ENCODE results near the gene ITGB4. TPM values are rescaled to one million over a fixed set of nuclear protein-coding genes. Genes with fewer than 3 reads are reported as not detected.

The ITGB4 gene
- total RNA-seq, 1 donor from 2014 or later, result not detected

GRCh38 chr17:75762513-75763268 is 41.4 kb downstream of the ITGB4 start:
- Histone ChIP-seq H3K9me3 (ENCODE audit: low read depth) (no peaks in the 10 kb centered on the region), H3K27me3 (peaks cover 8% of the 10 kb centered on the region), H3K9ac (no peak overlapping the region), H3K4me2 (no peak overlapping the region), H3F3A (ENCODE audit: low read depth) (peaks cover 23% of the 10 kb centered on the region), H2AFZ (replicated peaks) (no peak overlapping the region), H3K36me3 (no peaks in the 10 kb centered on the region), H4K20me1 (ENCODE audit: low read depth) (no peaks in the 10 kb centered on the region), H3K4me1 (no peaks in the 10 kb centered on the region), H3K79me2 (ENCODE audit: low read depth) (no peaks in the 10 kb centered on the region), H3K27ac (no peak overlapping the region), H3K4me3 (no peak overlapping the region)
- H3K4me1 Mint-ChIP-seq, result peaks cover 8% of the 10 kb centered on the region
- peaks cover 8% of the 10 kb centered on the region for H3K27me3 Mint-ChIP-seq (ENCODE audit: insufficient read depth, low read depth)
- no peaks in the 10 kb centered on the region for H3K9me3 Mint-ChIP-seq
- no peak for DNase-seq (ENCODE audit: low spot score)
- TF ChIP-seq CTCF (IDR thresholded peaks at IDR 0.05), result no peak
- TF ChIP-seq EZH2phosphoT487 (IDR thresholded peaks at IDR 0.05), result no peak
- no peak for TF ChIP-seq EZH2 (IDR thresholded peaks at IDR 0.05)
- H3K36me3 Mint-ChIP-seq, result peaks cover 2% of the 10 kb centered on the region
- no peak overlapping the region for H3K27ac Mint-ChIP-seq
- peak overlapping the region; percentile 77 for H3K4me3 Mint-ChIP-seq

- no peak for TF ChIP-seq EZH2 (IDR thresholded peaks at IDR 0.05)
- no peak for TF ChIP-seq CTCF (IDR thresholded peaks at IDR 0.05)
- no peak for TF ChIP-seq EZH2phosphoT487 (IDR thresholded peaks at IDR 0.05)
- Mint-ChIP-seq H3K9me3 (no peaks in the 10 kb centered on the region), H3K4me3 (peak overlapping the region; percentile 52), H3K27ac (no peak overlapping the region), H3K27me3 (ENCODE audit: insufficient read depth, low read depth) (peaks cover 8% of the 10 kb centered on the region), H3K4me1 (peaks cover 8% of the 10 kb centered on the region), H3K36me3 (peaks cover 2% of the 10 kb centered on the region)
- no peak for DNase-seq (ENCODE audit: low spot score)
- no peak overlapping the region for H3K9ac ChIP-seq
- no peak overlapping the region for H3K4me2 ChIP-seq
- no peaks in the 10 kb centered on the region for H3K4me1 ChIP-seq
- H3K4me3 ChIP-seq, result no peak overlapping the region
- no peaks in the 10 kb centered on the region for H3K79me2 ChIP-seq (ENCODE audit: low read depth)
- H3F3A ChIP-seq (ENCODE audit: low read depth), result peaks cover 23% of the 10 kb centered on the region
- no peaks in the 10 kb centered on the region for H3K9me3 ChIP-seq (ENCODE audit: low read depth)
- no peaks in the 10 kb centered on the region for H3K36me3 ChIP-seq
- H2AFZ ChIP-seq (replicated peaks), result no peak overlapping the region
- H4K20me1 ChIP-seq (ENCODE audit: low read depth), result no peaks in the 10 kb centered on the region
- H3K27ac ChIP-seq, result no peak overlapping the region
- peaks cover 8% of the 10 kb centered on the region for H3K27me3 ChIP-seq
Observed at GRCh38 chr17:75763269-75763607, 42.0 kb downstream of the ITGB4 start.

GRCh38 chr17:75763613-75764416 is 42.6 kb downstream of the ITGB4 start:
- TF ChIP-seq EZH2 (IDR thresholded peaks at IDR 0.05) (no peak), CTCF (IDR thresholded peaks at IDR 0.05) (no peak), EZH2phosphoT487 (IDR thresholded peaks at IDR 0.05) (no peak)
- Histone ChIP-seq H3K4me2 (peak overlapping the region; percentile 80), H3K27me3 (peaks cover 8% of the 10 kb centered on the region), H3K9ac (no peak overlapping the region), H3K79me2 (ENCODE audit: low read depth) (no peaks in the 10 kb centered on the region), H3K4me1 (no peaks in the 10 kb centered on the region), H3K36me3 (no peaks in the 10 kb centered on the region), H2AFZ (replicated peaks) (peak overlapping the region; percentile 94), H3F3A (ENCODE audit: low read depth) (peaks cover 23% of the 10 kb centered on the region), H3K4me3 (peak overlapping the region; percentile 63), H3K27ac (no peak overlapping the region), H3K9me3 (ENCODE audit: low read depth) (no peaks in the 10 kb centered on the region), H4K20me1 (ENCODE audit: low read depth) (no peaks in the 10 kb centered on the region)
- Mint-ChIP-seq H3K27ac (no peak overlapping the region), H3K4me1 (peaks cover 6% of the 10 kb centered on the region), H3K9me3 (no peaks in the 10 kb centered on the region), H3K27me3 (ENCODE audit: insufficient read depth, low read depth) (peaks cover 8% of the 10 kb centered on the region), H3K36me3 (peaks cover 2% of the 10 kb centered on the region), H3K4me3 (peak overlapping the region; percentile 77)
- DNase-seq (ENCODE audit: low spot score), result no peak

All from neural progenitor cell (in vitro differentiated cells).